GM19438 (cell line): ENCODE measurements around the gene AJUBA.
"Not testable (repeated sequence)": the region's sequence is repeated elsewhere in the genome, so short reads cannot be mapped to it uniquely, and the experiment has no call there.

ENCODE experiments used
- ATAC-seq: cut with Tn5 transposase; IDR thresholded peaks from one replicate; pipeline ENCODE4 v1.9.1; 2021; ENCODE audit warnings: low read depth; ENCODE audit not compliant: unreplicated experiment

Gene AJUBA

DNA sequence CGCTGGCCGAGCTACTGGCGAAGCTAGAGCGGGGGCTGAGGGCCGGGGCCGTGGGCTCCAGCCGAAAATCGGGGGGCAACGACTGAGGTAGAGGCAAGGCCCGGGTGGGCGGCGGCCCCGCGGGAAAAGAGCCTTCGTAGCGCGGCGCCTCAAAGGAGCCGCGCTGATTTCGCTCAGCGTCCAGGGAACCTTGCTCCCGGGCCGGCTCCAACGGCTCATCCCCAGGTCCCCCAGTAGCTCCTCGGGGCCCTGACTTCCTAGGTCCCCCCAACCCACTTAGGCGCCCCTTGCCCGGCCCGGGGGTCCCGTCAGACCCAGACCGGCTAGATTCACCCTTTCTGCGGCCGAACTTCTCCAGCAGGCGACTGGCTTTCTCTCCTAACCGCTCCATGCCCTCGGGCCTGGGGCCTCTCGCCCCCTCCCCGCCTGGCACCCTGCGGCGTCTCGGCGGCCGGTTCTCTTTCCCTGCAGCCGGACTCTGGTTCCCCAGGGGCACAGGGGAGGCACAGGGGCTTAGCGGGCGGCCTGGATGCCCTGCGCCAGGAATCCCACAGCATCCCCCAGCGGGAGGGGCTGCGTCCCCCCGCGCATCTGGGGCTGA lies 375 bp downstream of the AJUBA start:
- no peak for ATAC-seq

DNA sequence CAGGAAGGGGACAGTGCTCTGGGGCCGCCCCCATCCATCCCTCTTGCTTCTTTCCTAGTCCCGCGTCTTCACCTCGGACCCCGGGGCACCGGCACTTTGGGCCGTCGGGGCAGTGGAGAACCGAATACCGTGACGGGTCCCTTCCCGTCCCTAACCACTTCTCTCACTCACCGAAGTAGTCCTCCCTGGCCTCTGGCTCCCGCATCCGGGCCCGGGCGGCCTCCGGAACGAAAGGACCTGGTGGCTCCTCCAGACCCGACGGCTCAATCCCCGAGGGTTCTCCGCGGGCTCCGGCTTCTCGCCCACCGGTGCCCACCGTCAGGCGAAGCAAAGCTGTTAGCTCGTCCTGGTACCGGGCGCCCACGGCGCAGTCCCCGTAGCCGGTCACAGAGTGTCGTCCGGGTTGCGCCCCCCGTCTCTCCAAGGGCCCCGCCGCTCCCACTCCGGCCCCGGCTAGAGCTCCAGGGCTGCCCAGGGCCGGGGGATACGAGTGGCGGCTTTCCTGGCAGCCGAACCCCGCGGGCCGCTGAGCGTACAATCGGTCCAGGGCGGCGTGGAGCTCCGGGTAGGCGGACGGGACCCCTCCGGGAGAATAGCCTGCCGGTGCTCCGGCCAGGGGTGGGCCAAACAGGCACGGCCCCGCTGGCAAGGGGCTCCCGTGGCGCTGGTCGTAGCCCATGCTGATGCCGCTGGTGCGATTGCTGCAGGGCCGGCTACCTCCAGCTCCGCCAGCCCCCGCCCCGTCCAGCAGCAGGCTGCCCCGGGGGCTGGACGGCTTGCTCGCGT lies 1.1 kb downstream of the AJUBA start:
- ATAC-seq, result no peak

DNA sequence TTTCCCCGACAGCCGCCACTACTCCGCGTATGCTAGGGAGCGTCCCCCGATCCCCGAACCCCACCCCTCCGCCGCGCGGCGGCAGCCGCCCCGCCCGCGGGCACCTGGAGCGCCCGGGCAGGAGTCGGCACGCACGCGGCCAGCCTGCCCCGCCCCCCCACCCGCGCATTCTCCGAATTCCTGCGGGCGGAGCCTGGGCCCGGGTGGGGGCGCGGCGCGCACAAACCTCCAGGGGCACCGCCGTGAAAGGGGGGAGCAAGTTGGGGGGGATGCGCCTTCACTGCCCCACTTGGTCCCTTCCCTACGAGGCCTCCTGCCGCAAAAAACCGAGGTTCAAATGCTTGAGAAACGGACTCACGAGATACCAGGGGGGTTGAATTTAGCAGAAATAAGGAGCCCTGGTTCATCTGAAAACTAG lies 1.7 kb downstream of the AJUBA start:
- ATAC-seq, result no peak

DNA sequence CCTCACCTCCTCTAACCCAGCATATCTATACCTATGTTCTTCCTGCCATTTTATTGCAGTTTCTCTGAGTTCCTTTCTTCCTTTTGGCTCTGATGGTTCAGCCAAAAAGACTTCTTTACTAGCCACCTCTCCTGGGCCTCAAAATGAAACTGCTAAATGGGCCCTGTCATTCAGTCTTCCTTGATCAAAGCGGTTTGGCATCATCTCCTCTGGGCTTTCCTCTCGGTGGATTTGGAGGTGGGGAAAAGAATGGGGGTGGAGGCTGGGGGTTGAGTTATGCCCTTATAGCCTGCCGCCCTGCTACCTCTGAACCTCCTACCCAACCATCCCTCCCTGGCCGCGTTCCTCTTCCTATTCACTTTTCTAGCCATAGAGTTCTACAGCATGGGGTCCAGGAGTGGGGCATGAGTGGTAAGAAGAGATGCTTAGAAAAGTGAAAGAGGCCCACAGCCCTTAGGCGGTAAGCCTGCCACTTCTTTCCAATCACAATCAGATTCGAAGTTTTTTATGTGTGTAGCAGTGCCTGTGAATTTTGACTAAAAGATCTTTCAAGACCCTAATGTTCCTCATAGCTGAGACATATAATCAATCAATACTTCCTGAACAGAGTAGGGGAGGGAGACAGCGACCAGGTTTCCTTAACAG lies 2.5 kb downstream of the AJUBA start:
- no peak for ATAC-seq

DNA sequence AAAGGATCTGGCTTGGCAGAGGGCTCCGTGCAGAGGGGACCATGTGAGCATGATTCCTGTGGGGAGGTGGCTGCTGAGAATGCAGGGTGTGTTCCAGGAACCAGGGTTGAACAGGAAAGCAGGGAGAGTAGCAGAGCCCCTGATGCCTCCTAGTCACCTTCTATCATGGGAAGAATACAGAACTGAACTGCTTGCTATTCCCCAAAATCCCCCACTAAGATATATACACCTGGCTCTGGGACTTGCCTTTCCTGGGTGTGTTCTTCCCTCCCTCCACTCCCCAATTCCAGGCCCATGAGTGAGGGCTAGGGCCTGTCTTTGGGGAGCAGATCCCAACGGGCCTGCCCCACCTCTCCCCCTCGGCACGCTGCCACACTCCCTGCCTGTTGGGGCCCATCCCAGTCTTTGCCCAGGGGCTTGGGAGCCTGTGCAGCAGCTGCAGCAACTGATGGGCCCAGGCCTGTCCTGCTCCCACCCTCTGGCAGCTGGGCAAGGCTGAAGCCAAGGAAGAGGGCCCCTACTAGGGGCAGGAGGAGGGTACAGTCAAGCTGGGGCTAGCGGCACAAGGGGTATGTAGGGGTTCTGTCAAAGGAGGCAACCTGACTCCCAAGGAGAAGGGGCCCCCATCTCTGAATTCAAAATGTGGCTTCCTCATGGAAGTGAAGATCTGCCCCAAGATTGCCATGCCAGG lies 3.2 kb downstream of the AJUBA start:
- ATAC-seq, result no peak

DNA sequence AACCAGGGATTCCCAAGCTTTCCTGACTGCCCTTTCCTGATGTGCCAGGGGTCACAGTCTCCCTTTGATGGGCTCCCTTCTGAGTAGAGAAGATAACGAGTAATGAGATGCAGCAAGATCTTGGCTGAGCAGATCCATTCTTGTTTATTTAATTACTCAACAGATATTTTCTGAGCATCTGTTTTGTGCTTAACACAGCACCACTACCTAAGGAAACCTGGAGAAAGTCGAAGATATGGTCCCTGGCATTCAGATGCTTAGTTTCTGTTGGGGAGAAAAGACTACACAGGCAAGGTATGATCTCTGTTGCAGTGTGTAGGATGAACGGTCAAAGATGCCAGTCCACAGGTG lies 3.9 kb downstream of the AJUBA start:
- ATAC-seq, result no peak

DNA sequence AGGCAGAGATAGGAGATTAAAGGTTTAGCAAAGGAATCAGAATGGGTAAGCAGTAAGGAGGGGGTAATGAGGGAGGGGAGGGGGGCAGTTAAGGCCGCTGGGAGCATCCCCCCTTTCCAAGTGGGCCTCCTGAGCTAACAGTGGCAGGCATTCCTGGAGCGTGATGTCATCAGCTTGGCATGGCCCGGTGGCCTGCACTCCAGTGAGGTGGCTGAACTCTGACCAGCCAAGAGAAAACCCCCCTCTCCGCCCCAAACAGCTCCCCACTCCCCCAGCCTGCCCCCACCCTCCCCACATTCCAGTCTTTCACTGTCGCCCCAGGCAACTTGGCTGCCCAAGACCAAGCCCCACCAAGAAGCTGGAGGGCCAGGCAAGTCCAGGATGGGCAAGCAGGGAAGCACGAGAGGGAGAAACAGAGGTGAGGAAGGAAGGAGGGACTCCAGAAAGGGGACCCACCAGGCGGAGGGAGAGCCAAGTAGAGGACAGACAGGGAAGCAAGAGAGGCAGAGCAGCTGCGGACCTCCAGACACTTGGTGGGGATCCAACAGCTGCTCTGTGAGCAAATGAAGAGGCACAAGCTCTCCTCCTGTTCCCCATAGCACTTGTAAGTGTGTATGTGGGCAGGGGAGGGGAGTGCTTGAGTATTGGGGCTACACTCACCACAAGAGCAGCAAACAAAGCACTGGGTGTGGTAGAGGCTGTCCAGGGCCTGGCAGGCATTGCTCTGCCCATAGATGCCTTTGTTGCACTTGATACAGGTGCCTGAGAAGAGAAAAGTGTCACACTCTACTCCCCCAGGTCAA lies 4.5 kb downstream of the AJUBA start:
- no peak for ATAC-seq

DNA sequence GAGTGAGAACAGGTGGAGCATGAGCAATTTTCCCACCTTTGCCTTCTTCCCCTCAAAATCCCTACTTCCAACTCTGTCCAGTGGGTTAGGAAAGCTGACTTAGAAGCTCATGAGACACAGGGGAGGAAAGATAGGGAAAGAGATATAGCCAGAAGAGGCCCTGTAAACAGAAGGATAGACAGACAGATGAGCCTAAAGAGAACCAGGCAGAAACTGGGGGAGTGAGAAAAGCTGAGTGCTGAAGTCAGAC lies 5.0 kb downstream of the AJUBA start:
- ATAC-seq, result no peak

DNA sequence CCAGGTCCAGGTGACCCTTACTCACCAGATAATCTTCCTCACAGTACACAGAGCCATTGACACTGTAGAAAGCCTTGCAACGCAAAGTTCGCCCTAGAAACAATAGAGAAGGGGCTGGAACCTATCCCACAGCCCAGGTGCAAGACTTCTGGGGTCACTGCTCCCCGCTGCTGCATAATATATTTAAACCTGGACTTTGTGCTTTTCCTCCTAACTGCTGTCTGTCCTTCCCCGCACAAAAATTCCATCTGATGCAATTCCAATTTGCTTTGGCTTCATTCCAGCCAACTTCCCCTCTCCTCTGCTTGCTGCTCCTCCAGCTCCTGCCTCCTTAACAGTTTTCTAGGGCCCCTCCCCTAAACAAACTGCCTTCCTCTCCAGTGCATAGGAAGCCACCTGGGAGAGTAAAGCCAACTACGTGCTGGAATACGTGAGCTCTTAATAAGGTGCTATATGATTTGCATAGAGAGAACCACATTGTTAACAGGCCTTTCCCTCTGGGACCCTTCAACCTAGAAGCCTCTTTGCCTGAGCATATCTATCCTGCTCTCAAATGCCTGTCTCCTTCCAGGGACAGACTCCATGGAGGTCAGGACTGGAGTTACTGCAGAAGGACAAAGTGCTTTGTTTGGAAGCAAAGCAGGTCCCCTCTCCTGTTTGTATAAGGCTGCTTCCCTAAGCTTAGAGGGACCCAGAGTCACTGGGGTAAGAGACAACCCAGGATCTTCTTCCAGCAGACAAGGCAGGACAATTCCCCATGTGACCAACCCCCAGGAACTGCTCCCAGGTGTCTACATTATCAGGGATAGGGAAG lies 5.5 kb downstream of the AJUBA start:
- ATAC-seq, result no peak

DNA sequence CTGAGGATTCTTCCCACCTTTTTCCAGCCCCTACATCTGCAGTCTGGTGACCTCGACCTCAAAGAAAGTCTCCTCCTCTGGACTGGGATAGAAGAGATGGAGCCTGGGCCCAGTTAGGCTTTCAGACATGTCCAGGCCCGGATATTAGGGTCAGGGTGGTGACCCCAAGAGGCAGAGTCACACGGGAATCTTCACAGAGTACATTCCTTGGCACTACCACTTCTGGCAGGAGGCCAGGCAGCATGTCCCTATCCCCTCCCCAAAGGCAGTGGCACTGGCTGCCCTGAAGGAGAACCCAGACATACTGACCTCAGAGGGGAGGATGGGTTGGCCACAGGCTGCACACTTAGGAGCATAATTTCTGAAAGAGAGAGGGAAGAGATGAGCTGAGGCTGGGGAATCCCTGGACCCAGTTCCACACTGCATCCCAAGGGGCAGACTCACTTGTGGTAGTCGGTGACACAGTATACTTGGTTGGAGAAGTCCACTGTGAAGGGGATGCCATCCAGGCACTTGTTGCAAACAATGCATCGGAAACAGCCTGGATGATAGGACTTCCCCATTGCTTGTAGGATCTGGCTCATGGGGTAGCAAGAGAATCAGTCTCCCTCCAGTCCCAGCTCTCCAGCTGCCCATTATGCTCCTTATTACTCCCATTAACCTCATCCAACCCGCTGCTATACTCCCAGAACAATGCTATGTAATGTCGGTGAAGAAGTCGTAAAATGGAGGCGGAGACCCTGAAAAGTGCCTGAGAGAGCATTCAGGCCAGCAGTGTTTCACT lies 7.6 kb downstream of the AJUBA start:
- no peak for ATAC-seq

DNA sequence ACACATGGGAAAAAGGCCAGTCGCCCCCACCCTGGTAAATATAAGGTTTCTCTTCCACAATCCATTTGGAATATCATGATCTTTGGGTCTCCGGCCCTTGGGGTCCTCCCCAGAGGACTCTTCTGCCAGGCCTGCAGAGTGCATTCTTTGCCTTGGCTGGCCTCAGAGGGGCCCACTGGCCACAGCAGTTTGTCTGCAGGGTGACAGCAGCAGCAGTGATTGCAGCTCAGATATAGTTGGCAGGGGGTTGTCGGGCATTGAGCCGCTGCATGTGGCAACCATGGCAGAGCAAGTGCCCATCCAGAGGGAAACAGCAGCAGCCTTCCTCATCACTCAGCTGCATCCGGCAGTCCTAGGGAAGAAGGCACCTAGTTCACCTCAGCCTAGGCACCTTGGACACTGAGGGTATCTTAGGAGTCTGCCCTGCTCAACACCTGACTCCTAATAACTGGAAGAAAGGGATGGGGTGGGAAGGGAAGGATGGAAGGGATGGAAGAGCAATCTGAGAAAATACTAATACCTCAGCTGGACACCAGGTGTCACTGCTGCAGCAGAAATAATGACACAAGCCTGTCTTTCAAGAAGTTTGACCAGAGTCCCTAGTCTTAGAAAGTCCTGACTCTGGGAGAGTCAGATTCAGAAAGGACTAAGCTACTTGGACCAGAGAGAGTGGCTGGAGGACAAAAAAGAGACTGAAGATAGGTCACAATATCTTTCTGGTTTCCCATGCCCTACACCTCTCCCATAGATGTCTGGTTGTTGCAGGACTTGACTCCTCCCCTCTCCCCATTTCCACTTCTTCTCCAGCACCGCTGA lies 8.9 kb downstream of the AJUBA start:
- ATAC-seq, result no peak

DNA sequence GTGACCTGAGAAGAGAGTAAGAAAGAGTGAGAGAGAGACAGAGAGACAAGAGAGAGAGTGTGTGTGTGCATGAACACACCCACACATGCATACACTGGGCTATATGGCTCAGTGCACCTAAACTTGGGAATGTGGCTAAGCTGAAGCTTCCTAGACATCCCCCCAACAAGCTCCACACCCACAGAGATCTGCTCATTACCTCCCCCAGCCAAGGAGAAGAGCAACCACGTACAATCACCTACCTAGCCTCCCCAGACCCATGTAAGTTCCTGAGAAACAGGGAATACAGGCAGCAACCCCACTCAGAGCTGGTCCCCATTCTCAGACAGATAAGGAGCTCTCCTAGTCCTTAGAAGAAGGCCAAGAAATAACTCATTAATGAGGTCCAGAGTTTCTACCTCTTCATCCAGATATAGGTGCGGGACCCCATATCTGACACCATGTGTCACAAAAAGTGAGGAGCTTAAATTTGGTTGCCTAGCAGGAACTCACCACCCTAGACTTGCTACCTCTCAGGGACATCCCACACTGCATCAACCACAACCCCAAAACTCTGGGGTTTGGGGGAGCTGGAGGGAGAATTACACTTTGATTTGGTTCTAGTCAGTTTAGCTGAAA lies 9.9 kb downstream of the AJUBA start:
- ATAC-seq, result no peak

DNA sequence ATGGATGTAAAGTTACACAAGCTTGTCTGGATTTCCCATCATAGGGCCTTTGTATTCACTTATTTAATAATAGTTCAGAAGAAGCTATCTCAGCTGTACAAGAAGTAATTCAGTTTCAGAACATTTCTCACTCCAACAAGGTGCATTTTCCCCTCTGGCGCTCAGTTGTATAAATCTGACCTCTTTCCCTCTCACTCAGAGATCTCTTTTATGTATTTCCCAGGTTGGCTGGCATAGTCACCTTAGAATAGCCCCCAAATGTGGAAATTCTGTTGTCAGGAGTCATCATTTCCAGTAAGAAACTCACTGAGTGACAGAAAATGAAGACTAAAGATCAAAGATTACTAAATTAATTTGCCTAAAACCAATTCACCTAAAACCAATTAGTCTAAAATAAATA lies 11.2 kb downstream of the AJUBA start:
- no peak for ATAC-seq

DNA sequence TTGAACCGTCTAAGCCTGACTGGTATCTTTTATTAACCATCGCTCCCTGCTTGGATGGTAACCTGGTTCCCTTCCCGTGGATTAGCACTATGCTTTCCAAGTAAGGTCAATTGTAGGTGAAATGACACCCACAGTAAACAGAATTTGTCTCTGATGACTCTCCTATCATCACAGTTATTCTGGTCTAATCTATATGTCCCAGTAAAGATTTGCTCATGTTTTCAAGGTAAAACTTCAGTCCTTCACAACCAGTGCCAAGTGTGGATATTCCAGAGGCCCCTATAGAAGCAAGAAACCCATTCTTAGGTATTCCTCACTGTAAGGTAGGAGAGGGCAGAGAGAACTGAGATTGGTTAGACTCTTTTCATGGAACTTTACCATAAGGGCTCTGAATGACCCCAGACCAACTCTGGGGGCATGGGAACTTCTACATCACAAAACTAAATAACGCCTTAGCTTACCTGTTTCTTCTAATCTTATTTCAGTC lies 15.5 kb downstream of the AJUBA start:
- ATAC-seq, result no peak

DNA sequence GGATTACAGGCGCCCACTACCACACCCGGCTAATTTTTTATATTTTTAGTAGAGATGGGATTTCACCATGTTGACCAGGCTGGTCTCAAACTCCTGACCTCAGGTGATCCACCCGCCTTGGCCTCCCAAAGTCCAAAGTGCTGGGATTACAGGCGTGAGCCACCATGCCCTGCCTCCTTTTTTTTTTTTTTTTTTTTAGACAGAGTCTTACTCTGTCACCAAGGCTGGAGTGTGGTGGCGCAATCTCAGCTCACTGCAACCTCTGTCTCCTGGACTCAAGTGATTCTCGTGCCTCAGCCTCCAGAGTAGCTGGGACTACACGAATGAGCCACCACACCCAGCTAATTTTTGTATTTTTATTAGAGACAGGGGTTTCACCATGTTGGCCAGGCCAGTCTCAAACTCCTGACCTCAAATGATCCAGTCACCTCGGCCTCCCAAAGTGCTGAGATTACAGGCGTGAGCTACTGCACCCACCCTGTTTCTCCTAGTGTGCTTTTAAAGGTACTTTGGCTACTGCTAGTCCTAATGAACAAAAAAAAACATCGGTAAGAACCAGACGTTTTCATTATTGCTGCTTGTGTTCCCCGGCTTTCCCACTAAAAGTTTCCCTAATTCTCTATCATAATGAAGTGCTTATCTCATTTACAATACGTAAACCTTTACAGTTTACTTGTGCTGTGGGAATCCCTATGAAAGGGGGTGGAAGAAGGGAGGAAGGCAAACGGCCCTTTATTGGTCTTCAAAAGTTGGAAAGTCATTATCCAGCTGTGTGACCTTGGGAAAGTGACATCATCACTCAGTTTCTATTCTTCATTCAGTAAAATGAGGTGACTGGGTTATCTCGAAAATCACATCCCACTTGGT lies 16.2 kb downstream of the AJUBA start:
- not testable (repeated sequence) for ATAC-seq

DNA sequence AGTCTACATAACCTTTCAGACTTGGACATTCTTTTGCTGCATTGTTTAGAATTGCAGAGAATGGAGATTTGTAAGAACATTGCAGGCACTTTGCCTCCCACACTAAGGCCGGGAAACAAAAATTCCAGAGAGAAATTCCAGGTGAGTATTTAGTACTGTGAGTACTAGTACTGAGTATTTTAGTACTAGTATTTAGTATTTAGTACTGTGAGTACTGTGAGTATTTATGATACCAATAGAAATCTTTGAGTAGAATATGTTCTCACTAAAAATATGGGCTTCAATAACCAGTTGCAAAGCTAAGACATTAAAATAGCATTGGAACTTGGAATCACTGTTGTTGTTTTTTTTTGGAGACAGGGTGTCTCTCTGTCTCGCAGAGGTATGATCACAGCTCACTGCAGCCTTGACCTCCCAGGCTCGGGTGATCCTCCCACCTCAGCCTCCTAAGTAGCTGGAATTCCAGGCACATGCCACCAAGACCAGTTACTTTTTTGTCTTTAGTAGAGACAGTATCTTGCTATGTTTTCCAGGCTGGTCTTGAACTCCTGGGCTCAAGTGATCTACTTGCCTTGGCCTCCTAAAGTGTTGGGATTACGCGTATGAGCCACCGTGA lies 20.2 kb downstream of the AJUBA start:
- no peak for ATAC-seq
